Neuronal stem cell (in vitro differentiated cells): ENCODE results near the gene PLD2.
A peak's percentile ranks its signal among the peaks of the same experiment; 100 is the strongest.

Source experiments
- DNase-seq: peaks from one replicate; pipeline ENCODE4 v3.0.0-alpha.2; 2013; ENCODE audit warnings: low spot score
- H2AFZ ChIP-seq: one replicate; pipeline ENCODE4 v1.6.1; 2013; ENCODE audit warnings: mild to moderate bottlenecking, low read length, inconsistent platforms
- H2AK5ac ChIP-seq: 2 replicates; pipeline ENCODE4 v1.6.1; 2013; ENCODE audit warnings: low read depth, mild to moderate bottlenecking, inconsistent platforms, low read length, moderate library complexity, mixed read lengths
- H2BK120ac ChIP-seq: 2 replicates; pipeline ENCODE4 v1.6.1; 2013; ENCODE audit warnings: low read depth, mild to moderate bottlenecking, inconsistent platforms, low read length, moderate library complexity, mixed read lengths
- H2BK12ac ChIP-seq: one replicate; pipeline ENCODE4 v1.6.1; 2013; ENCODE audit warnings: low read length, inconsistent platforms
- H2BK15ac ChIP-seq: 2 replicates; pipeline ENCODE4 v1.6.1; 2013; ENCODE audit warnings: mild to moderate bottlenecking, low read length, inconsistent platforms, mixed read lengths
- H2BK5ac ChIP-seq: one replicate; pipeline ENCODE4 v1.6.1; 2013; ENCODE audit warnings: inconsistent platforms, mild to moderate bottlenecking, low read length, moderate library complexity
- H3K14ac ChIP-seq: one replicate; pipeline ENCODE4 v1.6.1; 2013; ENCODE audit warnings: low read length, inconsistent platforms
- H3K18ac ChIP-seq: 2 replicates; pipeline ENCODE4 v1.6.1; 2013; ENCODE audit warnings: low read length, inconsistent platforms
- H3K23ac ChIP-seq: 2 replicates; pipeline ENCODE4 v1.6.1; 2013; ENCODE audit warnings: low read depth, mild to moderate bottlenecking, mixed read lengths, low read length, inconsistent platforms; ENCODE audit not compliant: poor library complexity
- H3K27ac ChIP-seq: replicated peaks from 3 replicates; pipeline ENCODE4 v1.5.1; 2013; ENCODE audit warnings: low read length, inconsistent platforms
- H3K27me3 ChIP-seq, 3 experiments: 2 replicates each; pipeline ENCODE4 v1.6.1; 2013; ENCODE audit warnings: low read length in 3 of 3, mild to moderate bottlenecking in 2 of 3, inconsistent platforms in 1 of 3, low read depth in 1 of 3, mixed read lengths in 1 of 3, moderate library complexity in 1 of 3; ENCODE audit not compliant: control insufficient read depth in 3 of 3, insufficient read depth in 3 of 3
- H3K36me3 ChIP-seq, 2 donors: replicated peaks in 1 of 2; 2 replicates each; pipeline ENCODE4 v1.6.1; 2013; ENCODE audit warnings: low read length in 2 of 2; ENCODE audit not compliant: control insufficient read depth in 2 of 2, insufficient read depth in 2 of 2
- H3K4ac ChIP-seq: 2 replicates; pipeline ENCODE4 v1.6.1; 2013; ENCODE audit warnings: inconsistent platforms, mild to moderate bottlenecking, low read length, moderate library complexity
- H3K4me1 ChIP-seq, 2 donors: 1 replicate in 1 of 2; 2 replicates in 1 of 2; pipeline ENCODE4 v1.6.1; 2013; ENCODE audit warnings: low read length in 2 of 2, low read depth in 1 of 2; ENCODE audit not compliant: control insufficient read depth in 2 of 2, insufficient read depth in 1 of 2
- H3K4me2 ChIP-seq: one replicate; pipeline ENCODE4 v1.6.1; 2013; ENCODE audit warnings: mild to moderate bottlenecking, low read length, inconsistent platforms; ENCODE audit not compliant: insufficient read depth, poor library complexity, severe bottlenecking
- H3K4me3 ChIP-seq, 2 donors: 2 replicates each; pipeline ENCODE4 v1.5.1; 2013; ENCODE audit warnings: low read length in 2 of 2, mild to moderate bottlenecking in 2 of 2, inconsistent platforms in 1 of 2, moderate library complexity in 1 of 2
- H3K79me1 ChIP-seq: one replicate; pipeline ENCODE4 v1.6.1; 2013; ENCODE audit warnings: low read depth, mild to moderate bottlenecking, inconsistent platforms, low read length, moderate library complexity
- H3K9ac ChIP-seq: one replicate; pipeline ENCODE4 v1.6.1; 2013; ENCODE audit warnings: mild to moderate bottlenecking, low read depth, low read length, inconsistent platforms; ENCODE audit not compliant: poor library complexity
- H3K9me3 ChIP-seq, 2 donors: replicated peaks in 1 of 2; 2 replicates each; pipeline versions ENCODE3 to v1.6.1; 2013; ENCODE audit warnings: low read length in 2 of 2, mild to moderate bottlenecking in 2 of 2, inconsistent platforms in 1 of 2, low read depth in 1 of 2, mixed read lengths in 1 of 2, moderate library complexity in 1 of 2; ENCODE audit not compliant: control insufficient read depth in 2 of 2, insufficient read depth in 1 of 2
- H4K8ac ChIP-seq: one replicate; pipeline ENCODE4 v1.6.1; 2013; ENCODE audit warnings: low read depth, mild to moderate bottlenecking, inconsistent platforms, low read length, moderate library complexity
- H4K91ac ChIP-seq: one replicate; pipeline ENCODE4 v1.6.1; 2013; ENCODE audit warnings: low read length, low read depth, mild to moderate bottlenecking, inconsistent platforms; ENCODE audit not compliant: poor library complexity
- WGBS, 2 donors: extraction: QIAGEN DNeasy Blood & Tissue Kit; methylation state at CpG; one replicate each; pipeline ENCODE4 v1.1.7; 2013; ENCODE audit warnings: missing lambda C conversion rate in 2 of 2, mixed read lengths in 1 of 2; ENCODE audit not compliant: insufficient read length in 2 of 2, insufficient replicate concordance in 1 of 2; ENCODE audit errors: extremely low coverage in 2 of 2; 5-methylcytosine and 5-hydroxymethylcytosine counted together

PLD2 gene

GRCh38 chr17:4788807-4789700, 17.9 kb upstream of the PLD2 start, which contains the start of gene GLTPD2:
GLTPD2 (plus strand) TSS chr17:4788964; CDS start chr17:4789012, 48 bp downstream.
- H3K4me3 ChIP-seq, result peak within 1 kb of the TSS; percentile 47 to 90
- peak within 1 kb of the TSS; percentile 85 for H3K23ac ChIP-seq
- H2BK5ac ChIP-seq, result peak within 1 kb of the TSS; percentile 75
- peak; percentile 29 for DNase-seq
- H3K4ac ChIP-seq, result peak within 1 kb of the TSS; percentile 53
- H4K91ac ChIP-seq, result no peak within 1 kb of the TSS
- no CpG with 5 or more reads among the region's 62 CpGs for WGBS, 2 donors
- H3K9me3 ChIP-seq, result no peaks in the 10 kb centered on the region
- H3K14ac ChIP-seq, result peak within 1 kb of the TSS; percentile 97
- no peak within 1 kb of the TSS for H2BK120ac ChIP-seq
- H3K27me3 ChIP-seq, result peaks cover 0 to 14% (median 4%) of the 10 kb centered on the region in 3 experiments
- H3K36me3 ChIP-seq, result no peaks in the 10 kb centered on the region
- peaks cover 4 to 12% of the 10 kb centered on the region in 2 donors for H3K4me1 ChIP-seq
- H3K18ac ChIP-seq, result peak within 1 kb of the TSS; percentile 100
- H2BK12ac ChIP-seq, result peak within 1 kb of the TSS; percentile 84
- peak within 1 kb of the TSS; percentile 49 for H2BK15ac ChIP-seq
- H3K4me2 ChIP-seq, result peak within 1 kb of the TSS; percentile 98
- peak within 1 kb of the TSS; percentile 93 for H2AK5ac ChIP-seq
- H3K9ac ChIP-seq, result peak within 1 kb of the TSS; percentile 91
- no peak within 1 kb of the TSS for H4K8ac ChIP-seq
- H3K79me1 ChIP-seq, result peaks cover 2% of the 10 kb centered on the region
- H2AFZ ChIP-seq, result peak within 1 kb of the TSS; percentile 96
- peak within 1 kb of the TSS; percentile 75 for H3K27ac ChIP-seq

DNA sequence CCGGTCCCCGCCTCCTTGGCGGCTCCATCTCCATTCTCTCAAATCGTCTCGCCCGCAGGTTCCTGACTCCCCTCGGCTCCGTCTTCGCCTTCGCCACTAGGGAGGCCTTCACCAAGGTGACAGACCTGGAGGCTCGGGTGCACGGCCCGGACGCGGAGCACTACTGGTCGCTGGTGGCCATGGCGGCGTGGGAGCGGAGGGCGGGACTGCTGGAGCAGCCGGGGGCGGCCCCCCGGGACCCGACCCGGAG, 17.3 kb upstream of the PLD2 start:
- peak overlapping the region; percentile 96 for H2AFZ ChIP-seq
- H3K79me1 ChIP-seq, result peaks cover 2% of the 10 kb centered on the region
- peak overlapping the region; percentile 91 for H3K9ac ChIP-seq
- H2BK15ac ChIP-seq, result peak overlapping the region; percentile 49
- H3K4me1 ChIP-seq, result peaks cover 4 to 12% of the 10 kb centered on the region in 2 donors
- no peak overlapping the region for H2BK120ac ChIP-seq
- H3K23ac ChIP-seq, result peak overlapping the region; percentile 85
- H3K36me3 ChIP-seq, result no peaks in the 10 kb centered on the region
- no peak overlapping the region for H4K8ac ChIP-seq
- H2BK12ac ChIP-seq, result peak overlapping the region; percentile 84
- H3K27ac ChIP-seq, result peak overlapping the region; percentile 75
- peak overlapping the region; percentile 93 for H2AK5ac ChIP-seq
- peak overlapping the region; percentile 47 to 90 for H3K4me3 ChIP-seq
- peak overlapping the region; percentile 53 for H3K4ac ChIP-seq
- no peak for DNase-seq
- H3K18ac ChIP-seq, result peak overlapping the region; percentile 100
- no peaks in the 10 kb centered on the region for H3K9me3 ChIP-seq
- peak overlapping the region; percentile 98 for H3K4me2 ChIP-seq
- peak overlapping the region; percentile 97 for H3K14ac ChIP-seq
- peak overlapping the region; percentile 75 for H2BK5ac ChIP-seq
- peaks cover 0 to 14% (median 4%) of the 10 kb centered on the region in 3 experiments for H3K27me3 ChIP-seq
- H4K91ac ChIP-seq, result no peak overlapping the region
- no CpG with 5 or more reads among the region's 25 CpGs for WGBS, 2 donors

GRCh38 chr17:4789951-4790704, 16.8 kb upstream of the PLD2 start:
- Histone ChIP-seq H2BK5ac (peak overlapping the region; percentile 75), H2AK5ac (no peak overlapping the region), H2AFZ (peak overlapping the region; percentile 96), H3K36me3 (no peaks in the 10 kb centered on the region), H3K27me3 (peaks cover 0 to 14% (median 4%) of the 10 kb centered on the region in 3 experiments), H3K4ac (peak overlapping the region; percentile 53), H3K4me1 (peaks cover 4 to 12% of the 10 kb centered on the region in 2 donors), H3K27ac (peak overlapping the region; percentile 75), H3K14ac (peak overlapping the region; percentile 97), H3K4me2 (peak overlapping the region; percentile 98), H3K23ac (peak overlapping the region; percentile 85), H2BK12ac (no peak overlapping the region), H2BK15ac (peak overlapping the region; percentile 92), H3K18ac (peak overlapping the region; percentile 100), H3K9me3 (no peaks in the 10 kb centered on the region), H4K8ac (no peak overlapping the region), H3K79me1 (peaks cover 2% of the 10 kb centered on the region), H3K4me3 (peak overlapping the region; percentile 47 to 90), H4K91ac (no peak overlapping the region), H2BK120ac (no peak overlapping the region), H3K9ac (peak overlapping the region; percentile 91)
- peak; percentile 83 for DNase-seq
- WGBS, 2 donors, result no CpG with 5 or more reads among the region's 91 CpGs

DNA sequence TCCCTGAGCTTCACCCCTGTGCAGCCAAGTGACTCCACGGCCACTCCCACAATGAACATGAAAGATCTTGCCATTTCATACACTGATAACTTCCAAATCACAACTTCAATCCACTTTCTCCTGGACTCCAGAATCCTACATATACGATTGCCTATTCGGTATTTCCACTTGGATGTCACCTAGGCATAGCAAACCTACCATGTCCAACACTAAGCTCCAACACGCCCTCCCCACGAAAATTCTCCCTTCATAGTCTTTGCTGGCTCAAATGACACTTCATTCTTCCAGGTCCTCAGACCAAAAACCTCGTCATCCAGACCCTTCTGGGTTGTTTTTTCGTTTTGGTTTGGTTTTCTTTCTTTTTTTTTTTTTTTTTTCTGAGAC, 16.3 kb upstream of the PLD2 start:
- Histone ChIP-seq H2AFZ (peak overlapping the region; percentile 96), H3K23ac (no peak overlapping the region), H2BK12ac (no peak overlapping the region), H3K18ac (peak overlapping the region; percentile 0), H3K9ac (peak overlapping the region; percentile 83), H3K14ac (no peak overlapping the region), H2BK120ac (no peak overlapping the region), H2BK5ac (no peak overlapping the region), H3K4me3 (peak overlapping the region; percentile 47 to 90), H2AK5ac (no peak overlapping the region), H3K79me1 (peaks cover 2% of the 10 kb centered on the region), H4K8ac (no peak overlapping the region), H3K4ac (no peak overlapping the region), H3K27me3 (peaks cover 0 to 14% (median 4%) of the 10 kb centered on the region in 3 experiments), H3K36me3 (no peaks in the 10 kb centered on the region), H4K91ac (no peak overlapping the region), H2BK15ac (no peak overlapping the region), H3K4me2 (peak overlapping the region; percentile 98), H3K4me1 (peaks cover 4 to 12% of the 10 kb centered on the region in 2 donors), H3K27ac (no peak overlapping the region), H3K9me3 (no peaks in the 10 kb centered on the region)
- DNase-seq, result no peak
- no CpG with 5 or more reads among the region's 7 CpGs for WGBS, 2 donors
